IMR-90 (cell line): ENCODE data around the gene CSF1.
"Not testable (repeated sequence)": the region's sequence is repeated elsewhere in the genome, so short reads cannot be mapped to it uniquely, and the experiment has no call there.

ENCODE experiments used
- MAFK ChIP-seq: IDR thresholded peaks from 2 replicates; pipeline ENCODE4 v1.6.1; 2012; ENCODE audit warnings: low read depth, low read length, improper control_type of control experiment
- MXI1 ChIP-seq: IDR thresholded peaks from 2 replicates; pipeline ENCODE4 v1.6.1; 2012; ENCODE audit warnings: low read depth, mild to moderate bottlenecking, low read length, moderate library complexity, borderline replicate concordance
- POLR2A ChIP-seq: IDR thresholded peaks from 2 replicates; pipeline ENCODE4 v1.6.1; 2012; ENCODE audit warnings: mild to moderate bottlenecking, low read depth, low read length
- TF ChIP-seq, protein P1 (sequence below): conservative IDR thresholded peaks from 2 replicates; pipeline ENCODE4 v1.5.1; 2012; ENCODE audit warnings: mild to moderate bottlenecking, low read depth, low read length, improper control_type of control experiment
- TF ChIP-seq, protein P2 (sequence below): fragments of 150-350 bp; IDR thresholded peaks from 2 replicates; pipeline ENCODE4 v1.6.1; 2016; ENCODE audit warnings: low read depth, mild to moderate bottlenecking, low read length, moderate library complexity, borderline replicate concordance
- TF ChIP-seq, protein P3 (sequence below): fragments of 150-350 bp; IDR thresholded peaks from 2 replicates; pipeline ENCODE4 v1.6.1; 2017; ENCODE audit warnings: mild to moderate bottlenecking, antibody characterized with exemption, low read length, low read depth

DNA sequence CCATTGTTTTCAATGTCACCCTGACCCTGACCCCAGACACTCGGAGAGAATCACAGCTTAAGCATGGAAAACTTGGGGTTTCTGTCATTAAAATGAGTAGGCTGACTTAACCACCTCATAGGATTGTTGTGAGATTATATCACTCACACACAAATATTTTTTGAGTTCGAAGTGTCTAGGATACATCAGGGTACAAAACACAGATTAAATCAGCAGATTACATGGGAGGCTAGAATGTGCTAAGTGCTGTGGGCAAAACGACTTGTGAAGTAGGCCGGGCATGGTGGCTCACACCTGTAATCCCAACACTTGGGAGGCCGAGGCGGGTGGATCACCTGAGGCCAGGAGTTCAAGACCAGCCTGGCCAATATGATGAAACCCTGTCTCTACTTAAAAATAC is 31.3 kb upstream of the CSF1 start:
- TF ChIP-seq POLR2A, MXI1, MAFK: not testable (repeated sequence)
- TF ChIP-seq, protein P1, sequence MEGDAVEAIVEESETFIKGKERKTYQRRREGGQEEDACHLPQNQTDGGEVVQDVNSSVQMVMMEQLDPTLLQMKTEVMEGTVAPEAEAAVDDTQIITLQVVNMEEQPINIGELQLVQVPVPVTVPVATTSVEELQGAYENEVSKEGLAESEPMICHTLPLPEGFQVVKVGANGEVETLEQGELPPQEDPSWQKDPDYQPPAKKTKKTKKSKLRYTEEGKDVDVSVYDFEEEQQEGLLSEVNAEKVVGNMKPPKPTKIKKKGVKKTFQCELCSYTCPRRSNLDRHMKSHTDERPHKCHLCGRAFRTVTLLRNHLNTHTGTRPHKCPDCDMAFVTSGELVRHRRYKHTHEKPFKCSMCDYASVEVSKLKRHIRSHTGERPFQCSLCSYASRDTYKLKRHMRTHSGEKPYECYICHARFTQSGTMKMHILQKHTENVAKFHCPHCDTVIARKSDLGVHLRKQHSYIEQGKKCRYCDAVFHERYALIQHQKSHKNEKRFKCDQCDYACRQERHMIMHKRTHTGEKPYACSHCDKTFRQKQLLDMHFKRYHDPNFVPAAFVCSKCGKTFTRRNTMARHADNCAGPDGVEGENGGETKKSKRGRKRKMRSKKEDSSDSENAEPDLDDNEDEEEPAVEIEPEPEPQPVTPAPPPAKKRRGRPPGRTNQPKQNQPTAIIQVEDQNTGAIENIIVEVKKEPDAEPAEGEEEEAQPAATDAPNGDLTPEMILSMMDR: not testable (repeated sequence)
- TF ChIP-seq, protein P2, sequence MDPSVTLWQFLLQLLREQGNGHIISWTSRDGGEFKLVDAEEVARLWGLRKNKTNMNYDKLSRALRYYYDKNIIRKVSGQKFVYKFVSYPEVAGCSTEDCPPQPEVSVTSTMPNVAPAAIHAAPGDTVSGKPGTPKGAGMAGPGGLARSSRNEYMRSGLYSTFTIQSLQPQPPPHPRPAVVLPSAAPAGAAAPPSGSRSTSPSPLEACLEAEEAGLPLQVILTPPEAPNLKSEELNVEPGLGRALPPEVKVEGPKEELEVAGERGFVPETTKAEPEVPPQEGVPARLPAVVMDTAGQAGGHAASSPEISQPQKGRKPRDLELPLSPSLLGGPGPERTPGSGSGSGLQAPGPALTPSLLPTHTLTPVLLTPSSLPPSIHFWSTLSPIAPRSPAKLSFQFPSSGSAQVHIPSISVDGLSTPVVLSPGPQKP: not testable (repeated sequence)
- TF ChIP-seq, protein P3, sequence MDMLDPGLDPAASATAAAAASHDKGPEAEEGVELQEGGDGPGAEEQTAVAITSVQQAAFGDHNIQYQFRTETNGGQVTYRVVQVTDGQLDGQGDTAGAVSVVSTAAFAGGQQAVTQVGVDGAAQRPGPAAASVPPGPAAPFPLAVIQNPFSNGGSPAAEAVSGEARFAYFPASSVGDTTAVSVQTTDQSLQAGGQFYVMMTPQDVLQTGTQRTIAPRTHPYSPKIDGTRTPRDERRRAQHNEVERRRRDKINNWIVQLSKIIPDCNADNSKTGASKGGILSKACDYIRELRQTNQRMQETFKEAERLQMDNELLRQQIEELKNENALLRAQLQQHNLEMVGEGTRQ: not testable (repeated sequence)
